Adrenal gland (tissue), 12 donors: Measurements from ENCODE around the gene SEPTIN10. TPM values are rescaled to one million over a fixed set of nuclear protein-coding genes. Genes with fewer than 3 reads are reported as not detected.
"Not testable (repeated sequence)": the region's sequence is repeated elsewhere in the genome, so short reads cannot be mapped to it uniquely, and the experiment has no call there.

Experiments used
- DNase-seq, 7 donors: peaks; one replicate each; pipeline ENCODE4 v3.0.0-alpha.2; 2019 to 2020
- H3K27ac ChIP-seq, 5 donors: fragments of 200-600 bp; sonication (generic) in 4 of 5; 1 replicate in 3 of 5; 2 replicates in 2 of 5; pipeline versions ENCODE4 v1.5.1 to v1.8.0; 2016 to 2020; ENCODE audit warnings: mild to moderate bottlenecking in 1 of 5
- H3K27me3 ChIP-seq: fragments of 200-600 bp; 2 replicates; pipeline ENCODE4 v1.8.0; 2021
- H3K36me3 ChIP-seq, 2 donors: fragments of 200-600 bp; replicated peaks in 1 of 2; 1 replicate in 1 of 2; 2 replicates in 1 of 2; pipeline versions ENCODE4 v1.5.1 to v1.8.0; 2018 to 2022
- H3K4me1 ChIP-seq, 2 donors: fragments of 200-600 bp; replicated peaks in 1 of 2; 1 replicate in 1 of 2; 2 replicates in 1 of 2; pipeline versions ENCODE4 v1.5.1 to v1.8.0; 2018 to 2021
- H3K4me3 ChIP-seq, 4 donors: fragments of 200-600 bp; sonication (generic) in 3 of 4; one replicate each; pipeline ENCODE4 v1.5.1; 2016 to 2018
- H3K9me3 ChIP-seq, 3 donors: fragments of 200-600 bp; sonication (generic) in 1 of 3; replicated peaks in 1 of 3; 1 replicate in 2 of 3; 2 replicates in 1 of 3; pipeline versions ENCODE4 v1.5.1 to v1.8.0; 2016 to 2021
- CTCF ChIP-seq, 6 experiments: fragments of 450-650 bp in 4 of 6; fragments of 200-600 bp in 2 of 6; sonication (generic) in 1 of 6; IDR thresholded peaks; 1 replicate in 5 of 6; 2 replicates in 1 of 6; pipeline versions ENCODE4 v1.5.1 to v1.8.0; 2016 to 2021; ENCODE audit warnings: antibody characterized with exemption in 6 of 6, mild to moderate bottlenecking in 2 of 6, moderate library complexity in 1 of 6
- POLR2A ChIP-seq, 2 donors: fragments of 450-650 bp; IDR thresholded peaks; one replicate each; pipeline ENCODE4 v1.6.1; 2017; ENCODE audit warnings: antibody characterized with exemption in 2 of 2, mild to moderate bottlenecking in 2 of 2, moderate library complexity in 1 of 2
- WGBS, 4 donors: extraction: QIAGEN DNeasy Blood & Tissue Kit in 2 of 4; methylation state at CpG; one replicate each; pipeline versions ENCODE4 v1.1.5 to v1.1.7; 2013 to 2017; 5-methylcytosine and 5-hydroxymethylcytosine counted together
- intact Hi-C, 2 donors: fragments of 100-400 bp; cut with DNase I; formaldehyde crosslinking; loops; one replicate each; pipeline versions ENCODE4 v1.14.1 to v1.15.0; 2022 to 2023
- polyA plus RNA-seq, 3 donors: library from polyadenylated mRNA; stranded (reverse); fragments of 200-250 nt in 2 of 3; fragments of 350-450 nt in 1 of 3; fragmentation: Illumina TruSeq in 1 of 3; extraction: RNeasy Lipid Tissue Mini Kit (QIAGEN cat#74804) in 1 of 3; gene quantifications; one replicate each; pipeline ENCODE4 v1.2.3, GENCODE V29; 2013 to 2014
- total RNA-seq, 9 donors: library from RNA; depleted of rRNA in 4 of 9; stranded (reverse); fragments of >200 nt in 4 of 9; fragments of 120-200 nt in 1 of 9; fragmentation: NEBNext Ultra II Directional in 1 of 9; extraction: Animal tissue kit (Norgen Biotek cat#: 25700) in 1 of 9; gene quantifications; one replicate each; pipeline versions ENCODE4 v1.1.0 to v1.2.4, GENCODE V29; 2013 to 2023
- donor health status: healthy with polysubstance abuse.
- donor health status: Bipolar disorder and iron deficiency.
- donor health status: DM: yes; HTN: yes; CAD: no.
- donor health status: DM: no; HTN: no; CAD: no.
- donor health status: DM: no; HTN: no; CAD: no.
- donor health status: DM: yes; HTN: yes; CAD: no.

SEPTIN10 gene
- total and polyA plus RNA-seq, 12 donors = 18.1 to 91.3 (median 44.8) TPM

- Histone ChIP-seq H3K4me3 (no peak overlapping the region), H3K27ac (no peak overlapping the region), H3K9me3 (no peaks in the 10 kb centered on the region), H3K4me1 (no peaks in the 10 kb centered on the region), H3K27me3 (no peaks in the 10 kb centered on the region), H3K36me3 (no peaks in the 10 kb centered on the region)
- TF ChIP-seq POLR2A (IDR thresholded peaks at IDR 0.05) = no peak
- TF ChIP-seq CTCF (IDR thresholded peaks at IDR 0.05) = no peak
- WGBS, 4 donors = 54 to 69% (median 58%) methylated on average over 3 of the region's 3 CpGs
- intact Hi-C loops = no loop called here
- no peak for DNase-seq
Measured at GRCh38 chr2:109631741-109632140, 18.0 kb upstream of the SEPTIN10 start.

GRCh38 chr2:109630441-109631430 is 17.0 kb upstream of the SEPTIN10 start:
- H3K9me3 ChIP-seq = no peaks in the 10 kb centered on the region
- H3K27ac ChIP-seq = no peak overlapping the region
- WGBS, 4 donors = 85 to 94% (median 90%) methylated on average over 19 of the region's 19 CpGs
- no peaks in the 10 kb centered on the region for H3K4me1 ChIP-seq
- no peak overlapping the region for H3K4me3 ChIP-seq
- intact Hi-C loops = no loop called here
- no peak for TF ChIP-seq POLR2A (IDR thresholded peaks at IDR 0.05)
- TF ChIP-seq CTCF (IDR thresholded peaks at IDR 0.05) = no peak
- no peaks in the 10 kb centered on the region for H3K27me3 ChIP-seq
- DNase-seq = no peak
- H3K36me3 ChIP-seq = no peaks in the 10 kb centered on the region

- Histone ChIP-seq H3K9me3 (no peaks in the 10 kb centered on the region), H3K27me3 (no peaks in the 10 kb centered on the region), H3K4me3 (no peak overlapping the region), H3K27ac (no peak overlapping the region), H3K36me3 (no peaks in the 10 kb centered on the region), H3K4me1 (no peaks in the 10 kb centered on the region)
- TF ChIP-seq CTCF (IDR thresholded peaks at IDR 0.05) (no peak), POLR2A (IDR thresholded peaks at IDR 0.05) (no peak)
- WGBS, 4 donors = 70 to 91% (median 80%) methylated on average over 3 of the region's 3 CpGs
- DNase-seq = no peak
- intact Hi-C loops = loop anchor here (10.0 kb wide), 2 partner anchors 55 to 75 kb away; no protein-coding TSS in a partner anchor
Measured at GRCh38 chr2:109629867-109630266, 16.1 kb upstream of the SEPTIN10 start.

- not testable (repeated sequence) for H3K27ac ChIP-seq
Measured at GRCh38 chr2:109628321-109628720, 14.6 kb upstream of the SEPTIN10 start.

More at GRCh38 chr2:109628321-109628720, 14.6 kb upstream of the SEPTIN10 start:
- not testable (repeated sequence) for H3K27me3 ChIP-seq, H3K36me3 ChIP-seq, H3K4me1 ChIP-seq, DNase-seq, H3K9me3 ChIP-seq, H3K4me3 ChIP-seq
- intact Hi-C loops = loop anchor here (10.0 kb wide), 2 partner anchors 56 to 74 kb away; no protein-coding TSS in a partner anchor
- 81 to 91% (median 87%) methylated on average over 7 of the region's 7 CpGs for WGBS, 4 donors
